ENCODE measurements around the gene RNF180.
A peak's percentile ranks its signal among the peaks of the same experiment; 100 is the strongest.

Gene RNF180

DNA sequence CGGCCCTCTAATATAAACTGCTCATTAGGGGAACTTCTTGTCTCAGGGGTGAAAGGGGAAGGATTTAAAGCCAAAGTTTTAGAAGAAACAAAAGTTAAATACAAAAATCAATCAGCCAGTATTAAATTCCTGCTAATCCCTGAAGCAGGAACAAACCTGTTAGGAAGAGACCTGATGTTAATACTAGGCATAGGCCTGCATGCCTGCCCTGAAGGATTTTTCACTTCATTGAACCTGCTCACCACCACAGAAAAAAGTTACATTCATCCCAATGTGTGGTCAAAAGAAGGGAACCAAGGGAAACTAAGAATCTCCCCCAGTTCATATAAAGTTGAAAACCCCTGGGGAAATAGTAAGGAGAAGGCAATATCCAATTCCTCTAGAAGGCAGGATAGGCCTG is 9.4 kb upstream of the RNF180 start:
- Histone ChIP-seq H3K9me3 (replicated peaks; ENCODE audit: low read length) (no peaks in the 10 kb centered on the region), H3K36me3 (ENCODE audit: insufficient read depth, low read length) (no peaks in the 10 kb centered on the region), H3K9ac (ENCODE audit: low read depth, low read length) (no peak overlapping the region), H3K27me3 (ENCODE audit: control insufficient read depth, insufficient read depth, low read length) (peaks cover 19% of the 10 kb centered on the region), H3K4me2 (ENCODE audit: low read length) (no peak overlapping the region), H3K4me3 (ENCODE audit: low read length) (no peak overlapping the region), H3K4me1 (ENCODE audit: control insufficient read depth, insufficient read depth, low read length) (no peaks in the 10 kb centered on the region)

DNA sequence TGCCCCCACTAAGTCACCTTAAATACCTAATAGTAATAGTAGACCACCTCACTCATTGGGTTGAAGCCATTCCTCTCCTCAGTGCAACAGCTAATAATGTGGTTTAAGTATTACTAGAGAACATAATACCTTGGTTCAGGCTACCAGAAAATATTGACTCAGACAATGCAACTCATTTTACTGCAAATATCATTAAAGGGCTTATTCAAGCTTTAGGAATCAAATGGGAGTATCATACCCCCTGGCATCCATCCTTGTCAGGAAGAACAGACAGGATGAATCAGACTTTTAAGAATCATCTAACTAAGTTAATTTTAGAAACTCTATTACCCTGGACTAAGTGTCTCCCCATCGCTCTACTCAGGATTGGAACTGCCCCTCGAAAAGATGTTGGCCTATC is 6.8 kb upstream of the RNF180 start:
- Histone ChIP-seq H3K9ac (ENCODE audit: low read depth, low read length) (no peak overlapping the region), H3K4me3 (ENCODE audit: low read length) (no peak overlapping the region), H3K4me2 (ENCODE audit: low read length) (no peak overlapping the region)

DNA sequence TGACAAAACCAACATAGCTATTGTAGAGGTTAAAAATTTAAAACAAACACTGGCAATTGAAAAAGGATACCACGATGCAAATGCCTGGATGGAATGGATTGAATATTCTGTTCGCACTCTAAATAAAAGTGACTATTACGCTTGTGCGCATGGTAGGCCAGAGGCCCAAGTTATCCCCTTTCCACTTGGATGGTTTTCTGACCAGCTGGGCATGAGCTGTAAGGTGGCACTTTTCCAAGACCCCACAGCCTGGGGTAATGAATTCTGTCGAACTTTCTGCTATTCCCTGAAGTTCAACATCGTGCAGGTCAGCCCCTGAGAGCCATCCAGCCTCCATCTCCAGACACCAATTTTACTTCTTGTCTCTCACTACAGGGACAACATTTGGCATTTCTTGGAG is 5.4 kb upstream of the RNF180 start:
- peaks cover 8% of the 10 kb centered on the region for H3K27me3 ChIP-seq (ENCODE audit: control insufficient read depth, insufficient read depth, low read length)
- no peaks in the 10 kb centered on the region for H3K36me3 ChIP-seq (ENCODE audit: insufficient read depth, low read length)
- H3K4me3 ChIP-seq (ENCODE audit: low read length), result no peak overlapping the region
- H3K4me1 ChIP-seq (ENCODE audit: control insufficient read depth, insufficient read depth, low read length), result peaks cover under 1% of the 10 kb centered on the region
- H3K9me3 ChIP-seq (replicated peaks; ENCODE audit: low read length), result no peaks in the 10 kb centered on the region
- H3K4me2 ChIP-seq (ENCODE audit: low read length), result no peak overlapping the region
- H3K9ac ChIP-seq (ENCODE audit: low read depth, low read length), result no peak overlapping the region

More for the DNA sequence above, 6.8 kb upstream of the RNF180 start:
- peaks cover 14% of the 10 kb centered on the region for H3K27me3 ChIP-seq (ENCODE audit: control insufficient read depth, insufficient read depth, low read length)
- H3K4me1 ChIP-seq (ENCODE audit: control insufficient read depth, insufficient read depth, low read length), result no peaks in the 10 kb centered on the region
- H3K36me3 ChIP-seq (ENCODE audit: insufficient read depth, low read length), result no peaks in the 10 kb centered on the region
- H3K9me3 ChIP-seq (replicated peaks; ENCODE audit: low read length), result no peaks in the 10 kb centered on the region

DNA sequence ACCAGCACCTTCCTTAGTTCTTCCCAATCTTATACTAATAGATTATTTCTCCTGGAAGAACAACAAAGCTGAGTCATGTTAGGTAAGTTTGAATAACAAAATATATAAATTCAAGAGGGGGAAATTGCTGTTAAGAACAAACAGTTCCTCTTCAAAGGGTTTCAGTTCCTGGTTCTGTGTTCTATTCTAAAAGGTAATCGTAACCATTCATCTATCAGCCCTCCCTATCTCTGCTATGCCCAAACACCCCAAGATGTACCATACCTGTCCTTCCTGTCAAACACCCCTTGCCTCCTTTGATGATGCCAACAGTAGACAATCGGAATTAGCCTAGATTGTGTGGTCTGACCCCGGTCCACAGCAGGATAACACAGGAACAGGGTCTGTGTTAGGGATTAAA is 4.2 kb upstream of the RNF180 start:
- Histone ChIP-seq H3K9me3 (replicated peaks; ENCODE audit: low read length) (no peaks in the 10 kb centered on the region), H3K4me3 (ENCODE audit: low read length) (no peak overlapping the region), H3K4me2 (ENCODE audit: low read length) (no peak overlapping the region), H3K9ac (ENCODE audit: low read depth, low read length) (no peak overlapping the region), H3K36me3 (ENCODE audit: insufficient read depth, low read length) (no peaks in the 10 kb centered on the region), H3K4me1 (ENCODE audit: control insufficient read depth, insufficient read depth, low read length) (peaks cover 4% of the 10 kb centered on the region), H3K27me3 (ENCODE audit: control insufficient read depth, insufficient read depth, low read length) (peaks cover 14% of the 10 kb centered on the region)

DNA sequence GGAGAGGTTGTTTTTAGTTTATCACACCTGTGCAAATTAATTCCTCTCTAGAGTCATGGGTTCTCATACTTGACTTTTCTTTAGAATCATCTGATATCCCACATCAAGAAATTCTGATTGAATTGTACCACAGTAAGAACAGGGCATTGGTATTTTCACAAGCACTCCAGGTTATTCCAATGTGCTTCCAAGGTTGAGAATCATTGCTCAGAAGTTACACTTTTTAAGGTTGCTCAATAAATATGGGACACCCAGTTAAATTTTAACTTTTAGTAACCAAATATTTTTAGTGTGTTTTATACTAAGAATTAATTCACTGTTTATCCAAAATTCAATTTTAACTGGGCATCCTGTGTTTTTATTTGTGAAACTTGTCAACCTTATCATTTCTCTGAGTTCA is 2.5 kb upstream of the RNF180 start:
- peaks cover 4% of the 10 kb centered on the region for H3K4me1 ChIP-seq (ENCODE audit: control insufficient read depth, insufficient read depth, low read length)
- no peak overlapping the region for H3K4me2 ChIP-seq (ENCODE audit: low read length)
- H3K9ac ChIP-seq (ENCODE audit: low read depth, low read length), result no peak overlapping the region
- no peaks in the 10 kb centered on the region for H3K36me3 ChIP-seq (ENCODE audit: insufficient read depth, low read length)
- no peak overlapping the region for H3K4me3 ChIP-seq (ENCODE audit: low read length)
- H3K9me3 ChIP-seq (replicated peaks; ENCODE audit: low read length), result no peaks in the 10 kb centered on the region
- peaks cover 17% of the 10 kb centered on the region for H3K27me3 ChIP-seq (ENCODE audit: control insufficient read depth, insufficient read depth, low read length)

DNA sequence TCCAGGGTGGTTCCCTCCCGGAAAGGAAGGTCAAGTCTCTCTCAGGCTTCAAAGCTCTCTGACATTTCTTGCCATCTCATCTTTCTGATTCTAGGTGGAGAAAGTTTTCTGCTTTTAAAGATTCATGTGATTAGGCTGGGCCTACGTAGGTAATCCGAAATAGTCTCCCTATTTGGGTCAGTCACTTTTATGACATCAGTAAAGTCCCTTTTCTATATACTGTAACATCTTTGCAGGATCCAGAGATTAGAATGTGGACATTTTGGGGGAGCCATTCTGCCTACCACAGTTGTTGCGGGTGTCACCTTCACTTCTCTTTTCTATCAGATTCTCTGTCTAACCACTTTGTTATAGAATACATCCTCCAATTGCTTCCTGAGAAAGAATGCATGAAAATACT is 1.9 kb upstream of the RNF180 start:
- H3K4me2 ChIP-seq (ENCODE audit: low read length), result no peak overlapping the region
- no peak overlapping the region for H3K9ac ChIP-seq (ENCODE audit: low read depth, low read length)
- peaks cover 17% of the 10 kb centered on the region for H3K27me3 ChIP-seq (ENCODE audit: control insufficient read depth, insufficient read depth, low read length)
- no peaks in the 10 kb centered on the region for H3K36me3 ChIP-seq (ENCODE audit: insufficient read depth, low read length)
- no peak overlapping the region for H3K4me3 ChIP-seq (ENCODE audit: low read length)
- H3K4me1 ChIP-seq (ENCODE audit: control insufficient read depth, insufficient read depth, low read length), result peaks cover 4% of the 10 kb centered on the region
- no peaks in the 10 kb centered on the region for H3K9me3 ChIP-seq (replicated peaks; ENCODE audit: low read length)

DNA sequence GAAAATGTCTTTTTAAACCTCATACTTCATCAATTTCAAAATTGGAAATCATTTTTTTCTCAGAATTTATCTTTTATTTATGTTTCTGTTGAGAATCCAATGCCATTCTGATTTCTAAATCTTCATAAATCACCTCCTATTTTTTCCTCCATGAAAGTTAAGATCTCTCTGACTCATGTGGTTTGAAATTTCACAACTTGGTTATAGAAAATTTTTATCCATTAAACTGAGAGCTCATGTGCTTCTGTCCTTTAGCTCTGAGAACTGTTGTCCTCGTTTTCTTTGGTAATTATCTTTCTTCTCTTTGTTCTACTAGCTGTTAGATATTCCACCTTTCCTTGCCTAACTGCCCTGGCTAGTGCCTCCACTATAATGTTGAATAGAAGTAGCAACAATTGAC is 1.5 kb upstream of the RNF180 start:
- Histone ChIP-seq H3K4me1 (ENCODE audit: control insufficient read depth, insufficient read depth, low read length) (peaks cover 4% of the 10 kb centered on the region), H3K9ac (ENCODE audit: low read depth, low read length) (no peak overlapping the region), H3K36me3 (ENCODE audit: insufficient read depth, low read length) (no peaks in the 10 kb centered on the region), H3K4me2 (ENCODE audit: low read length) (no peak overlapping the region), H3K27me3 (ENCODE audit: control insufficient read depth, insufficient read depth, low read length) (peaks cover 17% of the 10 kb centered on the region), H3K4me3 (ENCODE audit: low read length) (no peak overlapping the region), H3K9me3 (replicated peaks; ENCODE audit: low read length) (no peaks in the 10 kb centered on the region)

DNA sequence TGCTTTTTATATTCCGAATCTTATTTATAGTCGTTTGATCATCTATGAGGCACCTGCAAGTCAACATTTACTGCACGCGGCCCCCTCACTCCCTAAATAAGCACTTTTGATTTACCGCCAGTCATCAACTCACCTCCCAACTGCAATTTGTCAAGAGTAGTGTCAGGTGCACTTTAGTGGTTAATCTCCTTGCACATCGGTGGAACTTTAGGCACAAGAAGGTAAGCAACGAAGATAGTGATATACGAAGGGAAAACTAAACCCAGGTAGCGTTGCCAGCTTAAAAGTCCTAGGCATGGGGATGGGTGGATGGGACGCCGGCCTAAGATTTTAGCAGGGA is 513 bp upstream of the RNF180 start:
- H3K4me3 ChIP-seq (ENCODE audit: low read length), result peak overlapping the region; percentile 73

DNA sequence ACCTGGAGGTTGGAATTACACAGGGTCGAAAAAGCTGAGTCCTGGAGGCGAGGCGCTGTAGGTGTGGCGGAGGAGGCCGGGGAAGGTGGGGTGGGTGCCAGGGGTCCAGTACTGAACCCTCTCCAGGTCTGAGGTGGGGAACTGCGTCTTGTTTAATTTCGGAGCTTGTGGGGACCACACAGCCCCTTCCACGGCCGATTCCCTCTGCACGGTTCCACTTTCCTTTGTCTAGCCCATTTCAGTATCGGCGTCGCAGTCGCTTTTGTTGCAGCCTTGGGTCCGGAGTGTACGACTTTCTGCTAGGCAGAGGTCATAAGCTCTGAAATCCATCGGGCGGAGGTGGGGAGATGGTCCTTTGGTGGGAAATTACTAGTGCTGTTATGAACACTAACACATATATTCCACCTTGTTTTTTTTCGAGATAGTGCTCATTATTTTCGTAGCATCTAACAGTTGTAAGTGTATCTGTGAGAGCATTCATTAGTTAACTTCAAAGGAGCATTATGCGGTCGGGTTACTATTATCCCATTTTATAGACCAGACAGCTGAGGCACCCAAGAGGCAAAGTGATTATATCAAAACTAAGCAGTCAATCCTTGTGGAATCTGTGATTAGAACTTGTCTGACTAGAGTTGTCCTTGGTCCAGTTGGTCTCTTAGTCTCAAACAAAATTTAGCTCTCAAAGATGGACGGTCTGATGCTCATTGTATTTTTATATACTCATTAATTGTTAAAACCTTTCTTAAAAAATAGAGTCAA is 737 bp downstream of the RNF180 start:
- Histone ChIP-seq H3K36me3 (ENCODE audit: insufficient read depth, low read length) (no peaks in the 10 kb centered on the region), H3K4me2 (ENCODE audit: low read length) (peak overlapping the region; percentile 93), H3K27me3 (ENCODE audit: control insufficient read depth, insufficient read depth, low read length) (peaks cover 17% of the 10 kb centered on the region), H3K9me3 (replicated peaks; ENCODE audit: low read length) (no peaks in the 10 kb centered on the region), H3K4me1 (ENCODE audit: control insufficient read depth, insufficient read depth, low read length) (peaks cover 4% of the 10 kb centered on the region), H3K9ac (ENCODE audit: low read depth, low read length) (peak overlapping the region; percentile 72), H3K4me3 (ENCODE audit: low read length) (peak overlapping the region; percentile 73)

More for the DNA sequence above, 513 bp upstream of the RNF180 start:
- H3K4me1 ChIP-seq (ENCODE audit: control insufficient read depth, insufficient read depth, low read length), result peaks cover 4% of the 10 kb centered on the region
- no peaks in the 10 kb centered on the region for H3K9me3 ChIP-seq (replicated peaks; ENCODE audit: low read length)
- peak overlapping the region; percentile 72 for H3K9ac ChIP-seq (ENCODE audit: low read depth, low read length)
- H3K4me2 ChIP-seq (ENCODE audit: low read length), result peak overlapping the region; percentile 93
- H3K36me3 ChIP-seq (ENCODE audit: insufficient read depth, low read length), result no peaks in the 10 kb centered on the region
- peaks cover 17% of the 10 kb centered on the region for H3K27me3 ChIP-seq (ENCODE audit: control insufficient read depth, insufficient read depth, low read length)

DNA sequence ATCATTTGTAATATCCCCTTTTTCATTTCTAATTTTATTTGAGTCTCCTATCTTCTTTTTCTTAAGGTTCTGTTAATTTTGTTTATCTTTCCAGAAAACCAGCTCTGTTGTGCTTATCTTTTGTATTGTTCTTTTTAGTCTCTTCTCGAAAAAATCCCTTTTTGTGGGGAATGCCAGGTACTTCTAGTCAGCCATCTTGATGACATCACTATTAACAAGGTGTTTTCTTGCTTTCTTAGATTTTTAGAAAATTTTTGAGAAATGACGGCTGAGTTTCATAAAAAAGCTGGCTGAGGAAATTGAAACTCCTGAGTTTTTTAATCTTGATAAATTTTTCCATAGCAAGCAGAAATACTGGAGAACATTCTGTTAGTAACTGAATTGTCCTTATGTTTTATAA is 10.7 kb downstream of the RNF180 start:
- H3K4me2 ChIP-seq (ENCODE audit: low read length), result no peak overlapping the region
- no peaks in the 10 kb centered on the region for H3K9me3 ChIP-seq (replicated peaks; ENCODE audit: low read length)
- no peak overlapping the region for H3K4me3 ChIP-seq (ENCODE audit: low read length)
- no peaks in the 10 kb centered on the region for H3K27me3 ChIP-seq (ENCODE audit: control insufficient read depth, insufficient read depth, low read length)
- no peak overlapping the region for H3K9ac ChIP-seq (ENCODE audit: low read depth, low read length)
- H3K4me1 ChIP-seq (ENCODE audit: control insufficient read depth, insufficient read depth, low read length), result peaks cover 4% of the 10 kb centered on the region
- no peaks in the 10 kb centered on the region for H3K36me3 ChIP-seq (ENCODE audit: insufficient read depth, low read length)

DNA sequence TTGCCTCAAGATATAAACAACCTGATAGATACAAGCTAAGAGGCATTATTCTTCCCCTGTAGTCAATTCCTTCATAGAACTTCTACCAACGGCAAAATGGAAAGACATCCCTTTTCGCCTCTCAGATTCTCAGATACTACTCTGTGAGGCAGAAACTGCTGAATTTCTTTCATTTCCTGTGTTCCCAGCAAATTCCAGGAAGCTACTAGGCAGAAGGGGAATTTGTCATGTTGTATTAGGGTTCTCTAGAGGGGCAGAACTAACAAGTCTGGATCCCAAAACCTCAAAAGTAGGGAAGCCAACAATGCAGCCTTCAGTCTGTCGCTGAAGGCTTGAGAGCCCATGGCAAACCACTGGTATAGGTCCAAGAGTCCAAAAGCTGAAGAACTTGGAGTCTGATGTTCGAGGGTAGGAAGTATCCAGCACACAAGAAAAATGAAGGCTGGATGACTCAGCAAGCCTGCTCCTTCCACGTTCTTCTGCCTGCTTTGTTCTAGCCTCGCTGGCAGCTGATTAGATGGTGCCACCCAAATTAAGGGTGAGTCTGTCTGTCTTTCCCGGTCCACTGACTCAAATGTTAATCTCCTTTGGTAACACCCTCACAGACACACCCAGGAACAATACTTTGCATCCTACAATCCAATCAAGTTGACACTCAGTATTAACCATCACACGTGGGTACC is 15.2 kb downstream of the RNF180 start:
- no peaks in the 10 kb centered on the region for H3K36me3 ChIP-seq (ENCODE audit: insufficient read depth, low read length)
- H3K9me3 ChIP-seq (replicated peaks; ENCODE audit: low read length), result no peaks in the 10 kb centered on the region
- no peak overlapping the region for H3K9ac ChIP-seq (ENCODE audit: low read depth, low read length)
- H3K4me2 ChIP-seq (ENCODE audit: low read length), result peak overlapping the region; percentile 42
- no peaks in the 10 kb centered on the region for H3K27me3 ChIP-seq (ENCODE audit: control insufficient read depth, insufficient read depth, low read length)
- H3K4me3 ChIP-seq (ENCODE audit: low read length), result no peak overlapping the region
- H3K4me1 ChIP-seq (ENCODE audit: control insufficient read depth, insufficient read depth, low read length), result peaks cover 4% of the 10 kb centered on the region

DNA sequence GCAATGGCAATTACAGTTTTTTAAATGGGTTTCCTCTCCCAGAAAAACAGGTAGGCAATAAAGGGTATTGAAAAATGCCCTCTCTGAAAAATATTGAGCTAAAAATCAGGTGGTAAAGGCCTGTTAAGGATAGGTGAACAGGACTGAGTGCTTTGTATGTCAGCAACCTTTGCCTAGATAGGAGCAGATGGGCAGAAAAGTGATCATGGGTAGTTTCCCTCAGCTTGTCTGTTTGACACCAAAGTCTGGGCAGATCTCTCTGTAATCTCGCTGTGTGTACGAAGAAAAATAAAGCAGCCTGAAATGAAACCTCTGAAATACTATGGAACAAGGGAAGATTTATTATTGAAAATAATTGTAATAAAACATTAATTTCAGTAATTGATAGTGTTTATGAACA is 15.8 kb downstream of the RNF180 start:
- no peak overlapping the region for H3K4me2 ChIP-seq (ENCODE audit: low read length)
- no peaks in the 10 kb centered on the region for H3K36me3 ChIP-seq (ENCODE audit: insufficient read depth, low read length)
- no peak overlapping the region for H3K9ac ChIP-seq (ENCODE audit: low read depth, low read length)
- H3K9me3 ChIP-seq (replicated peaks; ENCODE audit: low read length), result no peaks in the 10 kb centered on the region
- H3K27me3 ChIP-seq (ENCODE audit: control insufficient read depth, insufficient read depth, low read length), result no peaks in the 10 kb centered on the region
- peaks cover 4% of the 10 kb centered on the region for H3K4me1 ChIP-seq (ENCODE audit: control insufficient read depth, insufficient read depth, low read length)
- no peak overlapping the region for H3K4me3 ChIP-seq (ENCODE audit: low read length)

All from skeletal muscle satellite cell (primary cell).